HG02678 (cell line): ENCODE results near the gene DPYSL4.

Experiments
- ATAC-seq: cut with Tn5 transposase; IDR thresholded peaks from one replicate; pipeline ENCODE4 v1.9.1; 2021; ENCODE audit warnings: mild to moderate bottlenecking, moderate library complexity; ENCODE audit not compliant: unreplicated experiment

The DPYSL4 gene

GRCh38 chr10:132176623-132177500, 9.9 kb upstream of the DPYSL4 start:
- ATAC-seq, result no peak

- ATAC-seq, result no peak
Observed at GRCh38 chr10:132178046-132178445, 8.7 kb upstream of the DPYSL4 start.

GRCh38 chr10:132178672-132179545, 7.8 kb upstream of the DPYSL4 start:
- ATAC-seq, result no peak

- no peak for ATAC-seq
Observed at GRCh38 chr10:132179551-132180392, 7.0 kb upstream of the DPYSL4 start.

- no peak for ATAC-seq
Observed at GRCh38 chr10:132180736-132181135, 6.0 kb upstream of the DPYSL4 start.

- no peak for ATAC-seq
Observed at GRCh38 chr10:132181691-132182425, 4.9 kb upstream of the DPYSL4 start.

GRCh38 chr10:132182591-132182990, 4.2 kb upstream of the DPYSL4 start:
- ATAC-seq, result no peak

- no peak for ATAC-seq
Observed at GRCh38 chr10:132183046-132183445, 3.7 kb upstream of the DPYSL4 start.

- ATAC-seq, result no peak
Observed at GRCh38 chr10:132184816-132185593, 1.7 kb upstream of the DPYSL4 start.

- no peak for ATAC-seq
Observed at GRCh38 chr10:132185601-132186487, 904 bp upstream of the DPYSL4 start.

- no peak for ATAC-seq
Observed at GRCh38 chr10:132187430-132188138, 836 bp downstream of the DPYSL4 start.

GRCh38 chr10:132188331-132188730, 1.6 kb downstream of the DPYSL4 start:
- ATAC-seq, result no peak

GRCh38 chr10:132189016-132189415, 2.3 kb downstream of the DPYSL4 start:
- ATAC-seq, result no peak

- ATAC-seq, result no peak
Observed at GRCh38 chr10:132189810-132190422, 3.2 kb downstream of the DPYSL4 start.

GRCh38 chr10:132192076-132192975, 5.6 kb downstream of the DPYSL4 start:
- ATAC-seq, result no peak

GRCh38 chr10:132192991-132193665, 6.4 kb downstream of the DPYSL4 start:
- ATAC-seq, result no peak
